Measurements from ENCODE around the gene ECHDC3.
"Not testable (repeated sequence)": the region's sequence is repeated elsewhere in the genome, so short reads cannot be mapped to it uniquely, and the experiment has no call there.

The ECHDC3 gene

GRCh38 chr10:11715815-11716494, 26.2 kb upstream of the ECHDC3 start:
- in situ Hi-C loops (cut with MboI; ENCODE audit: low sequenced_read_pairs) = no loop called here

- in situ Hi-C loops (cut with MboI; ENCODE audit: low sequenced_read_pairs) = no loop called here
These were observed 25.5 kb upstream of the ECHDC3 start for GRCh38 chr10:11716686-11717085.

- in situ Hi-C loops (cut with MboI; ENCODE audit: low sequenced_read_pairs) = loop anchor here (10.0 kb wide), 1 partner anchor 205 kb away; no protein-coding TSS in a partner anchor
These were observed 22.5 kb upstream of the ECHDC3 start for GRCh38 chr10:11719496-11720259.

- in situ Hi-C loops (cut with MboI; ENCODE audit: low sequenced_read_pairs) = loop anchor here (10.0 kb wide), 1 partner anchor 206 kb away; no protein-coding TSS in a partner anchor
These were observed 21.9 kb upstream of the ECHDC3 start for GRCh38 chr10:11720260-11720741.

GRCh38 chr10:11721806-11722205, 20.4 kb upstream of the ECHDC3 start:
- in situ Hi-C loops (cut with MboI; ENCODE audit: low sequenced_read_pairs) = loop anchor here (10.0 kb wide), 1 partner anchor 207 kb away; no protein-coding TSS in a partner anchor

- in situ Hi-C loops (cut with MboI; ENCODE audit: low sequenced_read_pairs) = loop anchor here (10.0 kb wide), 1 partner anchor 209 kb away; no protein-coding TSS in a partner anchor
These were observed 18.8 kb upstream of the ECHDC3 start for GRCh38 chr10:11723359-11723758.

- in situ Hi-C loops (cut with MboI; ENCODE audit: low sequenced_read_pairs) = loop anchor here (10.0 kb wide), 1 partner anchor 210 kb away; no protein-coding TSS in a partner anchor
These were observed 17.0 kb upstream of the ECHDC3 start for GRCh38 chr10:11724938-11725776.

GRCh38 chr10:11725912-11726311, 16.3 kb upstream of the ECHDC3 start:
- in situ Hi-C loops (cut with MboI; ENCODE audit: low sequenced_read_pairs) = loop anchor here (10.0 kb wide), 1 partner anchor 211 kb away; no protein-coding TSS in a partner anchor

- in situ Hi-C loops (cut with MboI; ENCODE audit: low sequenced_read_pairs) = loop anchor here (10.0 kb wide), 1 partner anchor 213 kb away; no protein-coding TSS in a partner anchor
These were observed 14.6 kb upstream of the ECHDC3 start for GRCh38 chr10:11727563-11727962.

GRCh38 chr10:11728353-11728752, 13.8 kb upstream of the ECHDC3 start:
- in situ Hi-C loops (cut with MboI; ENCODE audit: low sequenced_read_pairs) = loop anchor here (10.0 kb wide), 1 partner anchor 214 kb away; no protein-coding TSS in a partner anchor

GRCh38 chr10:11729790-11730315, 12.3 kb upstream of the ECHDC3 start:
- in situ Hi-C loops (cut with MboI; ENCODE audit: low sequenced_read_pairs) = loop anchor here (10.0 kb wide), 1 partner anchor 215 kb away; no protein-coding TSS in a partner anchor

GRCh38 chr10:11730779-11731178, 11.4 kb upstream of the ECHDC3 start:
- in situ Hi-C loops (cut with MboI; ENCODE audit: low sequenced_read_pairs) = no loop called here

GRCh38 chr10:11736767-11737166, 5.4 kb upstream of the ECHDC3 start:
- in situ Hi-C loops (cut with MboI; ENCODE audit: low sequenced_read_pairs) = not testable (repeated sequence)

GRCh38 chr10:11737258-11738032, 4.7 kb upstream of the ECHDC3 start:
- in situ Hi-C loops (cut with MboI; ENCODE audit: low sequenced_read_pairs) = not testable (repeated sequence)

GRCh38 chr10:11740907-11741306, 1.3 kb upstream of the ECHDC3 start:
- in situ Hi-C loops (cut with MboI; ENCODE audit: low sequenced_read_pairs) = no loop called here

- in situ Hi-C loops (cut with MboI; ENCODE audit: low sequenced_read_pairs) = no loop called here
These were observed 574 bp upstream of the ECHDC3 start for GRCh38 chr10:11741608-11742007.

- in situ Hi-C loops (cut with MboI; ENCODE audit: low sequenced_read_pairs) = no loop called here
These were observed 657 bp downstream of the ECHDC3 start for GRCh38 chr10:11742779-11743298.

- in situ Hi-C loops (cut with MboI; ENCODE audit: low sequenced_read_pairs) = no loop called here
These were observed 1.5 kb downstream of the ECHDC3 start for GRCh38 chr10:11743461-11744338.

All from HL-60/S4 treated with retinoic acid at 250 ng/mL for 4 days and 3 days (cell line).